NCI-H345 (cell line): ENCODE results near the gene PRMT7.

Source experiments
- DNase-seq: peaks from one replicate; lab custom pipeline; 2025; lab: John Stamatoyannopoulos, UW

PRMT7 gene

DNA sequence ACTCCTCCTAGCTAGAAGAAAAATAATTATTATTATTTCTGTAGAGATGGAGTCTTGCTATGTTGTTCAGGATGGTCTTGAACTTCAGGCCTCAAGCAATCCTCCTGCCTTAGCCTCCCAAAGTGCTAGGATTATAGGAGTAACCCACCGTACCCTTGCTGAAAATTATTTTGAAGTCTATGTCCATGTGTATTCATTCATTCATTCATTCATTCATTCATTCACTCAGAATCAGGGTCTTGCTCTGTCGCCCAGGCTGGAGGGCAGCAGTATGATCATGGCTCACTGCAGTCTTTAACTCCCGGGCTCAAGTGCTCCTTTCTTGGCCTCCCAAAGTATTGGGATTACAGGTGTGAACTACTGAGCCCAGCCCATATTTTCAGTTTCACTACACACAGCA, 4.2 kb upstream of the PRMT7 start:
- no peak for DNase-seq

- no peak for DNase-seq
These were observed 1.0 kb upstream of the PRMT7 start for GRCh38 chr16:68309799-68310198.

GRCh38 chr16:68310437-68310773, 414 bp upstream of the PRMT7 start:
- no peak for DNase-seq

GRCh38 chr16:68313116-68313515, 2.3 kb downstream of the PRMT7 start:
- DNase-seq, result no peak

- peak; percentile 63 for DNase-seq
These were observed 8.5 kb downstream of the PRMT7 start for GRCh38 chr16:68319185-68319908.

GRCh38 chr16:68324336-68324735, 13.5 kb downstream of the PRMT7 start:
- no peak for DNase-seq

- no peak for DNase-seq
These were observed 14.1 kb downstream of the PRMT7 start for GRCh38 chr16:68324780-68325357.

DNA sequence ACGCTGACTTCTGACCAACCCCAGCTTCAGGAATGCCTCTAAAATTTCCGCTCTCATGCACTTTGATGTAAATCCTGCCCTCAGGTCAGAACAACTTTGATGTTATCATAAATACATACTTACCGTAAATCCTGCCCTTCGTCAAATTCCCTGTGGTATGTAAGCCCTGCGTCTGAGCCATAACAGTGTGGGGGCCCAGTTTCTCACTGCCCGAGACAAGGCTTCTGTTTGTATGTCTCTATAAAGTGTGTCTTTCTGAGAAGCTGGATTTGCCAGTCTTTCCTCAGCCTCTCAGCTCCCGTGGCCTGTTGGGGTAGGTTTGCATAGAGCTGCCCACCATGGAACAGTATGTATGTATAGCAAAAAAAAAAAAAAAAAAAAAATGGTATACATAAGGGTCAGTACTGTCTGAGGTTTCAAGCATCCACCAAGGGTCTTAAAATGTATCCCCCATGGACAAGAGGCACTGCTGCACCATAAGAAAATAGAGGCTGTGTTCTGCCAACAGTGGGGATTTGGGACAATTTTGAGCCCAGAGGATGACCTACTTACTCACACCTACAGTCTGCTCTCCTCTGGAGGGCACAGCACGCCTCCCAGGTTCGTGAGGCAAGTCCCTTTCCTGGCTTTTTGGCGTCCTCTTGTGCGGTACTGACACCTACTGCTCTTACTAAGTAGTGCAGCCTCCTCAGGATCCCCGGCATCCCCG, 17.5 kb downstream of the PRMT7 start:
- DNase-seq, result peak; percentile 79

DNA sequence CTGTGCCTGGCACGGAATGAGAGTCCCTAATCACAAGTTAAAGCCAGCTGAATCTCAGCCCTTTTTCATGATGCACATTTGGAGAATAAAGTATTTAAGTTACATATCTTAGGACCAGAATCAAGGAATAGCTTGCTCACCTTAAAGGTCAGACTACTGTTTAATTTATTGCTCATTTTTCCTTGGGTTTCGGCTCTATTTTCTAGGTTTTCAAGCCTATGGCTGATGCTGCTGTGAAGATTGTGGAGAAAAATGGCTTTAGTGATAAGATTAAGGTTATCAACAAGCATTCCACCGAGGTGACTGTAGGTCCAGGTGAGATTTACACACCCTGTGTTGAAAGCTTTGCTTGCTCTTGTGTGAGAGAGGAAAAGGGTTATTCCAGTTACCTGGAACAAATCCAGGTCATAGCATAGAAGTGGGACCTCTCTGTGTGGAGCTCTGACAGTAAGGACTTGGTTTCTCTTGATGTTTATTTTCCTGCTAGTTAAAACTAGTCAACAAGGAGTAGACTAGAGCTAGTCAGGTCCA, 18.1 kb downstream of the PRMT7 start:
- DNase-seq, result no peak

DNA sequence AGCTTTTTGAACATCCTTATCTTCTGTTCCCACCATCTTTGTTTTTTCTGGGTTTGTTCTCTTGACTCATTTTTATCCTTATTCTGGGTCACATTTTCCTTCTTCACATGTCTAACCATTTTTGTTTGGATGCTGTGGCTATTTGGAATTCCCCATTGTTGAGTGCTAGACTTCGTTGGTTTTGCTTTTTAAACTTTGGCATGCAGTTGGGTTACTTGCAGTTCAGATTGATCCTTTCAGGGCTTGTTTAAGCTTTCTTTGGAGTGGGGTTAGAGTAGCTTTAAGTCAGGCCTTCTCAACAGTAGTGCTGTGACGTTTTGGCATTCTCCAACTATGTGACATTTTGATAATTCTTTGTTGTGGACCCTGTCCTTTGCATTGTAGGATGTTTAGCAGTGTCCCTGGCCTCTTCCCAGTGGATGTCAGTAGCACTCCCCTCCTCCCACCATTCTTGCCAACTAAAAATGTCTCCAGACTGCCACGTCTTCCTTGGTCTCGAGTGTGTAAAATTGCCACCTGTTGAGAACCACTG, 21.1 kb downstream of the PRMT7 start:
- DNase-seq, result no peak

DNA sequence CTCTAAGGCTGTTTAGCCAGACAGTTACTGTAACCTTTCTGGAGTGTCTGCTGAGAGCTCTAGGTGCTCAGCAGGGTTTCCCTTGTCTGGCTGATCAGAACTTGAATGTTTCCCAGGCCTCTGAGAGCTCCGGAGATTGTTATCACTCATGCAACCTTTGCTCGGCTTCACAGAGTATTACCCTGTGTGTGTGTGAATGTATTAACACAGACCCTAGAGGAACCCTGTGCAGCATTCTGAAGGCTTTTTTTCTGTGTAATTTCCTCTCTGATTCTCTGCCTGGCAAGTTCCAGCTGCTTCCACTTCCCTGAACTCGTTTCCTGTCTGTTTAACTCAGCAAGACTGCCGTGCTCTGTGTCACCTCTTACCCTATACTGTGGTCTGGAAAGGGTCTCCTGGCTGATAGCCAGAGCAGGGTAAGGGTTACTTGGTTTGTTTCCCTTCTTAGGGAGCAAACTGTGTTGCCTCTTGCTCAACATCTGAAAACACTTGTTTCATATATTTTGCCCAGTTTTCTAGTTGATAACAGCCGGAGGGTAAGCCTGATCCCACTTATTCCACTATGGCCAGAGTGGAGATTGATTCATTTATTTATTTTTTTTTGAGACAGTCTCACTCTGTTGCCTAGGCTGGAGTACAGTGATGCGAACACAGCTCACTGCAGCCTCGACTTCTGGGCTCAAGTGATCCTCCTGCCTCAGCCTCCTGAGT, 21.7 kb downstream of the PRMT7 start:
- DNase-seq, result no peak

- no peak for DNase-seq
These were observed 24.4 kb downstream of the PRMT7 start for GRCh38 chr16:68335175-68335574.

DNA sequence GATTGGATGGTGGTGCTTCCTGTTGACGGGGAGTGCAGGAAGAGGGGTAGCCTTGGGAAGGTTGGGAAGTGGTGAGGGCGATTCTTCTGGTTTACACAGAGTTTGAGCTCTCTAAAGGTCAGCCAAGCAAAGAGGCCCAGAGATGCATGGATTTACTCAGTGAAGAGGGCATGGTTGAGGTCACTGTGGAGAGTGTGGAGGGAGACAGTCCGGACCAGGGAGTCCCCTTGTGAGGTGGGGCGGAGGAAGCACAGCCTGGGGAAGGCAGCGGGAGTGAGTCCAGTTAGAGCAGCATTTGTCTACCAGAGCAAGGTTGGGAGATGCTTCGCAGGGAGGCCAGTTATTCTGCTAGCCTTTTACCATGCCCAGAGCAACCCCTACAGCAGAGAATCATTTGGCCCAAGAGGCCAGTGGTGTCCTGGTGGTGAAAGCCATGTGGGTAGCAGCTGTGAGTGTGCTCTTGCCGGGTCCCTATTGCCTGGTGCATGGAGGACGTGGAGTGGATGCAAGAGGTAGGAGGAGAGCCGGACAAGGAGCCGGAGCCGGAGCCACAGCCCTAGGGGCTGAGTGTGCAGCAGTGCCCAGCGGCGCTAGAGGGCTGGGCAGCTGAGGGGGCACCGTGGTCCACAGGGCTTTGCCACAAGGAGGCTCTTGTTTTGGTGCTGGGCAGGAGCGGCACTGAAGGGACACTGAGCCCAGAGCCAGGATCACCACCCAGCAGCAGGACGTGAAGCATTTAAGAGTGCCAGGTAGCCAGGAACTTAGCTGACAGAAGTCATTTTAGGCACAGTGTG, 27.7 kb downstream of the PRMT7 start:
- no peak for DNase-seq

DNA sequence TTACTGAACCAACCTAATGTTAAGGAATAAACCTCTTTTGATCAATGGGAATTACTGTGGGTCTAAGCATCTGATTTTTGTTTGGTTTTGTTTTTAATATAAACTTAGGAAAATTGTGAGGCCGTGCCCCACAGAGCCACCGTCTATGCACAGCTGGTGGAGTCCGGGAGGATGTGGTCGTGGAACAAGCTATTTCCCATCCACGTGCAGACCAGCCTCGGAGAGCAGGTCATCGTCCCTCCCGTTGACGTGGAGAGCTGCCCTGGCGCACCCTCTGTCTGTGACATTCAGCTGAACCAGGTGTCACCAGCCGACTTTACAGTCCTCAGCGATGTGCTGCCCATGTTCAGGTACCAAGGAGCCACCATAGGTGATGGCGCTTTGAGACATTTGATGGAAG, 28.4 kb downstream of the PRMT7 start:
- no peak for DNase-seq

- no peak for DNase-seq
These were observed 31.8 kb downstream of the PRMT7 start for GRCh38 chr16:68342620-68343019.

DNA sequence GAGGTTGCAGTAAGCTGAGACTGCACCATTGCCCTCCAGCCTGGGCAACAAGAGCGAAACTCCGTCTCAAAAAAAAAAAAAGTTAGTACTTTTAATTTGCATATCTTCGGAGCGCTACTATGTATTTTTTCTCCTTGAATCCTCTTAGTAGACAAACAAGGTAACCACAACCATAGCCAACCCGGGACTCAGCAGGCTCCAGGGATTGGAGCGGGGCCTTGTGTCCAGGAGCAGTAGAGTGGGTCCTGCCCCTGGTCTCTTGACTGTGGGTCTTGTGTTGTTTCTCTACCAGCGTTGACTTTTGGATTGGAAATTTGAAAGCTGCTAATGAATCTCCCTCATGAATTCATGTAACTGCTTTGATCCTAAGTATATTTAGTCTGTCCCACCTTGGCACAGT, 32.3 kb downstream of the PRMT7 start:
- DNase-seq, result no peak

- no peak for DNase-seq
These were observed 33.4 kb downstream of the PRMT7 start for GRCh38 chr16:68344252-68344651.

DNA sequence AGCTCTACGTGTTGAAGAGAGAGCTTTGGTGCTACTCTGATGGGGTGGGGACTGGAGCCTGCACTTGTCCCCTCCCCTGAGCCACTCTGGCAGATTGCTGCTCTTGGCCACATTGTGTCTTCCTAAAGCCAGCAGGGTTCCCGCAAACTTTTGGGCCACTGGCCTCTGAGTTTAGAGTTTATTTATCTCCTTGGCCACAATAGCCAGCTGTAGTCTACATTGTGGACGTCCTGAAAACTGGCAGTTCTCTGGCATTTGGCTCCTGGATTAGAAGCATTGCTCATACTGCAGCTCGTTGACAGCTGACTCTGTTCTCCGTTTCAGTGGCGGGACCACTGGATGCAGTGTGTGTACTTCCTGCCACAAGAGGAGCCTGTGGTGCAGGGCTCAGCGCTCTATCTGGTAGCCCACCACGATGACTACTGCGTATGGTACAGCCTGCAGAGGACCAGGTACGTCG, 34.6 kb downstream of the PRMT7 start:
- no peak for DNase-seq

GRCh38 chr16:68345958-68346635, 35.3 kb downstream of the PRMT7 start:
- no peak for DNase-seq

GRCh38 chr16:68346892-68347480, 36.2 kb downstream of the PRMT7 start:
- DNase-seq, result no peak
